Stimulated activated CD4-positive, alpha-beta T cell treated with anti-CD3 and anti-CD28 coated beads, Interleukin-15, amount 100 ng/mL, for 48 hours (primary cell): ENCODE data around the gene PCDHB14.
"Not testable (repeated sequence)": the region's sequence is repeated elsewhere in the genome, so short reads cannot be mapped to it uniquely, and the experiment has no call there.

Source experiments
- DNase-seq, 2 donors: peaks; one replicate each; pipeline ENCODE4 v3.0.0-alpha.2; 2020; ENCODE audit warnings: low read depth in 2 of 2

PCDHB14 gene

GRCh38 chr5:141210281-141210680 lies 12.9 kb upstream of the PCDHB14 start:
- not testable (repeated sequence) for DNase-seq

GRCh38 chr5:141210849-141211248 lies 12.3 kb upstream of the PCDHB14 start:
- DNase-seq: not testable (repeated sequence)

GRCh38 chr5:141213656-141214339 lies 9.3 kb upstream of the PCDHB14 start, which contains the start of gene PCDHB13:
TSS of gene PCDHB13 (plus strand) at chr5:141213919. CDS start at chr5:141214124, 205 bp downstream.
- DNase-seq: not testable (repeated sequence)

GRCh38 chr5:141214583-141214982 lies 8.6 kb upstream of the PCDHB14 start:
- DNase-seq: not testable (repeated sequence)

GRCh38 chr5:141215504-141215903 lies 7.6 kb upstream of the PCDHB14 start:
- not testable (repeated sequence) for DNase-seq

- not testable (repeated sequence) for DNase-seq
These were observed 7.1 kb upstream of the PCDHB14 start for GRCh38 chr5:141216035-141216434.

- not testable (repeated sequence) for DNase-seq
These were observed 1.7 kb downstream of the PCDHB14 start for GRCh38 chr5:141224844-141225243.

- DNase-seq: not testable (repeated sequence)
These were observed 2.3 kb downstream of the PCDHB14 start for GRCh38 chr5:141225421-141225820.

GRCh38 chr5:141234109-141234667 lies 11.0 kb downstream of the PCDHB14 start:
- no peak for DNase-seq

- DNase-seq: not testable (repeated sequence)
These were observed 12.8 kb downstream of the PCDHB14 start for GRCh38 chr5:141235922-141236321.

GRCh38 chr5:141236516-141237313 lies 13.6 kb downstream of the PCDHB14 start:
- DNase-seq: no peak

- DNase-seq: no peak
These were observed 18.4 kb downstream of the PCDHB14 start for GRCh38 chr5:141241496-141241895.

GRCh38 chr5:141245250-141245717 lies 22.1 kb downstream of the PCDHB14 start, which contains the start of gene PCDHB15:
TSS of gene PCDHB15 (plus strand) at chr5:141245395. CDS start at chr5:141245579, 184 bp downstream.
- no peak for DNase-seq

- not testable (repeated sequence) for DNase-seq
These were observed 23.8 kb downstream of the PCDHB14 start for GRCh38 chr5:141246971-141247370.

GRCh38 chr5:141247434-141247833 lies 24.3 kb downstream of the PCDHB14 start:
- DNase-seq: not testable (repeated sequence)

GRCh38 chr5:141250576-141250975 lies 27.4 kb downstream of the PCDHB14 start:
- DNase-seq: no peak

GRCh38 chr5:141258464-141258863 lies 35.3 kb downstream of the PCDHB14 start:
- DNase-seq: no peak

GRCh38 chr5:141258948-141259347 lies 35.8 kb downstream of the PCDHB14 start:
- no peak for DNase-seq

GRCh38 chr5:141260458-141261237 lies 37.5 kb downstream of the PCDHB14 start:
- DNase-seq: no peak

- DNase-seq: no peak
These were observed 38.0 kb downstream of the PCDHB14 start for GRCh38 chr5:141261238-141261546.

GRCh38 chr5:141269195-141269594 lies 46.1 kb downstream of the PCDHB14 start:
- no peak for DNase-seq

GRCh38 chr5:141272906-141273305 lies 49.8 kb downstream of the PCDHB14 start:
- DNase-seq: no peak
